GM12801 (cell line): ENCODE data around the gene PDZRN3.

Source experiments
- TF ChIP-seq, protein P1 (sequence below): IDR thresholded peaks from one replicate; pipeline ENCODE4 v1.5.1; 2011; ENCODE audit warnings: control low read depth; ENCODE audit not compliant: insufficient read length; ENCODE audit errors: extremely low read depth

PDZRN3 gene

GRCh38 chr3:73509066-73509465, 115.7 kb downstream of the PDZRN3 start:
- TF ChIP-seq, protein P1, sequence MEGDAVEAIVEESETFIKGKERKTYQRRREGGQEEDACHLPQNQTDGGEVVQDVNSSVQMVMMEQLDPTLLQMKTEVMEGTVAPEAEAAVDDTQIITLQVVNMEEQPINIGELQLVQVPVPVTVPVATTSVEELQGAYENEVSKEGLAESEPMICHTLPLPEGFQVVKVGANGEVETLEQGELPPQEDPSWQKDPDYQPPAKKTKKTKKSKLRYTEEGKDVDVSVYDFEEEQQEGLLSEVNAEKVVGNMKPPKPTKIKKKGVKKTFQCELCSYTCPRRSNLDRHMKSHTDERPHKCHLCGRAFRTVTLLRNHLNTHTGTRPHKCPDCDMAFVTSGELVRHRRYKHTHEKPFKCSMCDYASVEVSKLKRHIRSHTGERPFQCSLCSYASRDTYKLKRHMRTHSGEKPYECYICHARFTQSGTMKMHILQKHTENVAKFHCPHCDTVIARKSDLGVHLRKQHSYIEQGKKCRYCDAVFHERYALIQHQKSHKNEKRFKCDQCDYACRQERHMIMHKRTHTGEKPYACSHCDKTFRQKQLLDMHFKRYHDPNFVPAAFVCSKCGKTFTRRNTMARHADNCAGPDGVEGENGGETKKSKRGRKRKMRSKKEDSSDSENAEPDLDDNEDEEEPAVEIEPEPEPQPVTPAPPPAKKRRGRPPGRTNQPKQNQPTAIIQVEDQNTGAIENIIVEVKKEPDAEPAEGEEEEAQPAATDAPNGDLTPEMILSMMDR: no peak

DNA sequence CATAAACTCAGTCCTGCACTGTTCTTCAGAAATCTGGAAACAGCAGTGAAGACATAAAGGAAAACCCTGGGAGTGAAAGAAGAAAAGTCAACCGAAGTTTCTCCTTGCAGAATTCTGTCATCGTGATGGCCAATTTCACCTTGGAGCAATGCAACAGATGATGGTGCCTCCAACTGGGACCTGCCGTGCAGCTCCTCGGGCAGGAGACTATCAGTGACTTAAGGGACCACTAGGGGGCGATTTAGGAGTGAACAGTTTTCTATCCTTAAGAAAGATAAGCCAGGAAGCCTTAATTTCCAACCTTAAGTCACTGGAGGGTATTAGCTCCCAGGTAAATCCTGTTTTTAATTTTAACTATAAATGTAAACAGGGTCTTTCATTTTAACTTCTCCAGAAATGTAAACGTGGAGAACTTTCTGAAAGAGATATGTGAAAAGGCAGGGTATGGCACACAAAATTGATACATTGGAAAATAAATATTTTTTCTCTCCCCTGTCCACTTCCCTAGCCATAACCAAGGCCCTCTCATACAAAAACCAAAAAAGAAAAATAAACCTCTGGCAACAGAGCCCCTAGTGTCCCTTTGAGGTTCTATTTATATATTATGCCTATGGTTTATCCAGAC, 116.3 kb downstream of the PDZRN3 start:
- TF ChIP-seq, protein P1: no peak

GRCh38 chr3:73504852-73505251, 119.9 kb downstream of the PDZRN3 start:
- TF ChIP-seq, protein P1: no peak

DNA sequence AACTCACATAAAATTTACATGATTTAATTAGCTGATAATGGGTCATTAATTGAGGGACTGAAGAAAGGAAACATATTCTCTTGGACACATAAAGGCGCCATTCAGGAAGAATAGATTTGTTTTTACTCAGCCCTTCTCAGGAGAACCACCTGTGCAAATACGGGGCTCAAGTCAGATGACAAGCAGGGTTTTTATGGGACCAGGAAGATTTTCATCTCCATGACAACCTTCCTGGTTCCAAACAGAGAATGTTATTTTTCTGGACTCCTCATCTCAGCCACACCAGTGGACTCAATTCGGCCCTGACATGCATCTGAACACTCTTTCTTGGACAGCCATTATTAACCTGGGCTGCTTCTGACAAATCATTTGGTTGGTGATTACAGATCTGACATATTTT, 120.5 kb downstream of the PDZRN3 start:
- TF ChIP-seq, protein P1: no peak

DNA sequence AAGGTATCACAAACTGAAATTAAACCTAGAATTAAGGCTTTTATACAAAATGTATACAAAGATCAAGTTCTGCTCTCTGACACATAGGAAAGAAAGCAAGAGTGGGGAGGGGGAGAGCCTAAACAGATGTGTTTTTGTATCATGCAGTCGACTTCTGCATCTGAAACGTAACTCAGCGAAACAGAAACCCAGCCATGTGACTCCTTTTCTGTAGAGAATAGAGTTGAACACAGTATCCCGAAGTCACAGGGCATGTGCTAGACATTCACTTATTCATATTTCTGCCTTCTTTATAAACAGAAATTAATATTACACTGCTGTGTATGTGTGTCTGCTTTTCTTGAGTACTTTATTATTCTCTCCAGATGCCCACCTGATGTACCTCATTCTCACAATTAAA, 121.0 kb downstream of the PDZRN3 start:
- TF ChIP-seq, protein P1: no peak

- TF ChIP-seq, protein P1: no peak
Observed at GRCh38 chr3:73502609-73503583, 121.8 kb downstream of the PDZRN3 start.

GRCh38 chr3:73500321-73500720, 124.4 kb downstream of the PDZRN3 start:
- TF ChIP-seq, protein P1: no peak
